Neural progenitor cell (in vitro differentiated cells): ENCODE measurements around the gene PPP6C. TPM values are rescaled to one million over a fixed set of nuclear protein-coding genes. Genes with fewer than 3 reads are reported as not detected.
A peak's percentile ranks its signal among the peaks of the same experiment; 100 is the strongest.

Source experiments
- DNase-seq: peaks from one replicate; pipeline ENCODE4 v3.0.0-alpha.2; 2016; ENCODE audit warnings: low spot score
- H2AFZ ChIP-seq: fragments of 200-600 bp; sonication (generic); replicated peaks from 2 replicates; pipeline ENCODE4 v1.6.1; 2016; ENCODE audit warnings: antibody characterized with exemption
- H3F3A ChIP-seq: fragments of 200-600 bp; sonication (generic); 2 replicates; pipeline ENCODE4 v1.6.1; 2016; ENCODE audit warnings: antibody characterized with exemption, low read depth
- H3K27ac ChIP-seq: fragments of 200-600 bp; sonication (generic); 2 replicates; pipeline ENCODE4 v1.5.1; 2016; ENCODE audit warnings: mild to moderate bottlenecking
- H3K27me3 ChIP-seq: fragments of 200-600 bp; sonication (generic); 2 replicates; pipeline ENCODE4 v1.6.1; 2016; ENCODE audit warnings: mild to moderate bottlenecking, moderate library complexity
- H3K36me3 ChIP-seq: fragments of 200-600 bp; sonication (generic); 2 replicates; pipeline ENCODE4 v1.5.1; 2016
- H3K4me1 ChIP-seq: fragments of 200-600 bp; sonication (generic); 2 replicates; pipeline ENCODE4 v1.6.1; 2016; ENCODE audit warnings: mixed run types
- H3K4me2 ChIP-seq: fragments of 200-600 bp; sonication (generic); 2 replicates; pipeline ENCODE4 v1.6.1; 2016
- H3K4me3 ChIP-seq: fragments of 200-600 bp; sonication (generic); 2 replicates; pipeline ENCODE4 v1.5.1; 2016
- H3K79me2 ChIP-seq: fragments of 200-600 bp; sonication (generic); 2 replicates; pipeline ENCODE4 v1.6.1; 2016; ENCODE audit warnings: low read depth
- H3K9ac ChIP-seq: fragments of 200-600 bp; sonication (generic); 2 replicates; pipeline ENCODE4 v1.6.1; 2016
- H3K9me3 ChIP-seq: fragments of 200-600 bp; sonication (generic); 2 replicates; pipeline ENCODE4 v1.5.1; 2016; ENCODE audit warnings: low read depth
- H4K20me1 ChIP-seq: fragments of 200-600 bp; sonication (generic); 2 replicates; pipeline ENCODE4 v1.6.1; 2016; ENCODE audit warnings: low read depth
- H3K27ac Mint-ChIP-seq: 3 replicates; pipeline ENCODE4 v1.8.0; 2021; ENCODE audit warnings: mixed read lengths
- H3K27me3 Mint-ChIP-seq: 2 replicates; pipeline ENCODE4 v1.8.0; 2022; ENCODE audit warnings: low read depth, mild to moderate bottlenecking, inconsistent platforms, moderate library complexity, mixed read lengths; ENCODE audit not compliant: insufficient read depth
- H3K36me3 Mint-ChIP-seq: 3 replicates; pipeline ENCODE4 v1.8.0; 2021; ENCODE audit warnings: mixed read lengths
- H3K4me1 Mint-ChIP-seq: 3 replicates; pipeline ENCODE4 v1.8.0; 2021; ENCODE audit warnings: mixed read lengths
- H3K4me3 Mint-ChIP-seq: 3 replicates; pipeline ENCODE4 v1.8.0; 2021; ENCODE audit warnings: mild to moderate bottlenecking, moderate library complexity, mixed read lengths
- H3K9me3 Mint-ChIP-seq: 3 replicates; pipeline ENCODE4 v1.8.0; 2020; ENCODE audit warnings: mixed read lengths
- EZH2 ChIP-seq: fragments of 200-600 bp; sonication (generic); IDR thresholded peaks from 2 replicates; pipeline ENCODE4 v1.6.1; 2017; ENCODE audit warnings: antibody characterized with exemption, mild to moderate bottlenecking, moderate library complexity
- EZH2phosphoT487 ChIP-seq: fragments of 200-600 bp; sonication (generic); IDR thresholded peaks from 2 replicates; pipeline ENCODE4 v1.6.1; 2017; ENCODE audit warnings: antibody characterized with exemption
- total RNA-seq: library from RNA; depleted of rRNA; stranded (reverse); fragments of >200 nt; gene quantifications from 2 replicates; pipeline ENCODE4 v1.2.3, GENCODE V29; 2015; ENCODE audit warnings: low replicate concordance
- TF ChIP-seq, protein P1 (sequence below): fragments of 200-600 bp; sonication (generic); IDR thresholded peaks from 2 replicates; pipeline ENCODE4 v1.5.1; 2017; ENCODE audit warnings: antibody characterized with exemption, mild to moderate bottlenecking

Gene PPP6C
- total RNA-seq, 1 donor from 2014 or later, result 61.7 TPM

DNA sequence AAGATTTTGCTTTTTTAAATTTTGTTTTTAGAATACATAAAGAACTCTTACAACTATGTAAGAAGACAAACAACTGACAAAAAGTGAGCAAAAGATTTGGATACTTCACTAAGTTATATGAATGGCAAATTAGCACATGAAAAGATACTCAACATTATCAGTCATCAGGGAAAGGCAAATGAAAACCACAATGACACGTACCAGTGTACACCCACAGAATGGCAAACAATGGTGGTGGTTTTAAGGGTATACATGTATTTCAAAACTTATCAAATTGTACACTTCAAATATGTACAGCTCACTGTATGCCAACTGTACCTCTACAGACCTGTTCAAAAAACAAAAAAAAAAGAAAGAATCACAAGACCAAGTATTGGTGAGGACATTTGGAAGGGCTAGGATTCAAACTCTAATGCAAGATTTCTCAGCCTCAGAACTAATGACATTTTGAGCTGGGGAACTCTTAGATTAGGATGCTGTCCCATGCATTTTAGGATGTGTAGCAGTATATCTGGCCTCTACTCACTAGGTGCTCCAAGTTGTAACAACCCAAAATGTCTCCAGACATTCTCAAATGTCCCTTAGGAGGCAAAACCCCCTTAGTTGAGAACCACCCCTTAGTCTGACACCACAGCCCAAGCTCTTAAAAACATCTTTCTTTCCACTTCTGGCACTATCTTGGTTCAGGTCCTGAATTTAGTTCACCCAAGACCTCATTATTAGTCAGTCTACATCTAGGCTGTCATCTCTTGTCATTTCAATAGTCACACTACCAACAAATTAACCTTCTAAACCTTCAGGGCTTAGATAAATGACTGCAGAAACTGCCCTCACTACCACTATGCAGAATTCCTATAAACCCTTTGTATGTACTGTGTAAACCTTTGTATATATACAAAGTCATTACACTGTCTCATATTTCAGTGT, 55.9 kb downstream of the PPP6C start:
- no peaks in the 10 kb centered on the region for H3F3A ChIP-seq
- H3K9me3 ChIP-seq, result no peaks in the 10 kb centered on the region
- Mint-ChIP-seq H3K9me3 (peaks cover 3% of the 10 kb centered on the region), H3K4me3 (no peak overlapping the region), H3K27ac (no peak overlapping the region), H3K36me3 (peaks cover 10% of the 10 kb centered on the region), H3K27me3 (peaks cover 4% of the 10 kb centered on the region), H3K4me1 (no peaks in the 10 kb centered on the region)
- no peak overlapping the region for H3K4me2 ChIP-seq
- no peak overlapping the region for H3K4me3 ChIP-seq
- TF ChIP-seq, protein P1, sequence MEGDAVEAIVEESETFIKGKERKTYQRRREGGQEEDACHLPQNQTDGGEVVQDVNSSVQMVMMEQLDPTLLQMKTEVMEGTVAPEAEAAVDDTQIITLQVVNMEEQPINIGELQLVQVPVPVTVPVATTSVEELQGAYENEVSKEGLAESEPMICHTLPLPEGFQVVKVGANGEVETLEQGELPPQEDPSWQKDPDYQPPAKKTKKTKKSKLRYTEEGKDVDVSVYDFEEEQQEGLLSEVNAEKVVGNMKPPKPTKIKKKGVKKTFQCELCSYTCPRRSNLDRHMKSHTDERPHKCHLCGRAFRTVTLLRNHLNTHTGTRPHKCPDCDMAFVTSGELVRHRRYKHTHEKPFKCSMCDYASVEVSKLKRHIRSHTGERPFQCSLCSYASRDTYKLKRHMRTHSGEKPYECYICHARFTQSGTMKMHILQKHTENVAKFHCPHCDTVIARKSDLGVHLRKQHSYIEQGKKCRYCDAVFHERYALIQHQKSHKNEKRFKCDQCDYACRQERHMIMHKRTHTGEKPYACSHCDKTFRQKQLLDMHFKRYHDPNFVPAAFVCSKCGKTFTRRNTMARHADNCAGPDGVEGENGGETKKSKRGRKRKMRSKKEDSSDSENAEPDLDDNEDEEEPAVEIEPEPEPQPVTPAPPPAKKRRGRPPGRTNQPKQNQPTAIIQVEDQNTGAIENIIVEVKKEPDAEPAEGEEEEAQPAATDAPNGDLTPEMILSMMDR, result no peak
- no peak for TF ChIP-seq EZH2
- TF ChIP-seq EZH2phosphoT487, result no peak
- no peak for DNase-seq
- H3K79me2 ChIP-seq, result peaks cover 94% of the 10 kb centered on the region
- H3K27me3 ChIP-seq, result no peaks in the 10 kb centered on the region
- no peak overlapping the region for H3K9ac ChIP-seq
- no peaks in the 10 kb centered on the region for H3K4me1 ChIP-seq
- H2AFZ ChIP-seq, result no peak overlapping the region
- H3K27ac ChIP-seq, result no peak overlapping the region
- peaks cover 12% of the 10 kb centered on the region for H4K20me1 ChIP-seq
- no peaks in the 10 kb centered on the region for H3K36me3 ChIP-seq

DNA sequence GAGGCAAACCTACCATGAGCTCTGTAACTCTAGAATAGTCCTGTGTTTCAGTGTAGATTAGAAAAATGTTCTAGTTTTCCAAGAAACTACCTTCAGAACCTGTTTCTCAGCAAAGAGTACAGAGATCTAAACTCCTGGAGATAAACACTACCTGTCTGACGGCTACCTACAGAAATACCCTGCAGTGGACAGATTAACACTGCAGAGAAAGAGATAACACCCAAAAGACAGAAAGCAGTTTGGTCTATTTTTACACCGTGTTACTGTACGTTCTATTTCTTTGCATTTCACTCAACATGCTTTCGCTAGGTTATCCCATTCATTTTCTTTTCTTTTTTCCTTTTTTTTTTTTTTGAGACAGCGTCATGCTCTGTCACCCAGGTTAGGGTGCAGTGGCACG, 57.8 kb downstream of the PPP6C start:
- no peak overlapping the region for H3K4me2 ChIP-seq
- H3K4me1 ChIP-seq, result no peaks in the 10 kb centered on the region
- Mint-ChIP-seq H3K4me3 (no peak overlapping the region), H3K36me3 (peaks cover 10% of the 10 kb centered on the region), H3K27me3 (peaks cover 4% of the 10 kb centered on the region), H3K4me1 (peaks cover under 1% of the 10 kb centered on the region), H3K9me3 (peaks cover 3% of the 10 kb centered on the region), H3K27ac (no peak overlapping the region)
- H3K9ac ChIP-seq, result no peak overlapping the region
- no peak for TF ChIP-seq EZH2
- TF ChIP-seq, protein P1, result no peak
- no peak for TF ChIP-seq EZH2phosphoT487
- H3F3A ChIP-seq, result no peaks in the 10 kb centered on the region
- H3K36me3 ChIP-seq, result no peaks in the 10 kb centered on the region
- H3K9me3 ChIP-seq, result no peaks in the 10 kb centered on the region
- peaks cover 18% of the 10 kb centered on the region for H4K20me1 ChIP-seq
- no peak overlapping the region for H3K4me3 ChIP-seq
- H3K79me2 ChIP-seq, result peaks cover 93% of the 10 kb centered on the region
- DNase-seq, result no peak
- H3K27me3 ChIP-seq, result no peaks in the 10 kb centered on the region
- no peak overlapping the region for H3K27ac ChIP-seq
- H2AFZ ChIP-seq, result no peak overlapping the region

DNA sequence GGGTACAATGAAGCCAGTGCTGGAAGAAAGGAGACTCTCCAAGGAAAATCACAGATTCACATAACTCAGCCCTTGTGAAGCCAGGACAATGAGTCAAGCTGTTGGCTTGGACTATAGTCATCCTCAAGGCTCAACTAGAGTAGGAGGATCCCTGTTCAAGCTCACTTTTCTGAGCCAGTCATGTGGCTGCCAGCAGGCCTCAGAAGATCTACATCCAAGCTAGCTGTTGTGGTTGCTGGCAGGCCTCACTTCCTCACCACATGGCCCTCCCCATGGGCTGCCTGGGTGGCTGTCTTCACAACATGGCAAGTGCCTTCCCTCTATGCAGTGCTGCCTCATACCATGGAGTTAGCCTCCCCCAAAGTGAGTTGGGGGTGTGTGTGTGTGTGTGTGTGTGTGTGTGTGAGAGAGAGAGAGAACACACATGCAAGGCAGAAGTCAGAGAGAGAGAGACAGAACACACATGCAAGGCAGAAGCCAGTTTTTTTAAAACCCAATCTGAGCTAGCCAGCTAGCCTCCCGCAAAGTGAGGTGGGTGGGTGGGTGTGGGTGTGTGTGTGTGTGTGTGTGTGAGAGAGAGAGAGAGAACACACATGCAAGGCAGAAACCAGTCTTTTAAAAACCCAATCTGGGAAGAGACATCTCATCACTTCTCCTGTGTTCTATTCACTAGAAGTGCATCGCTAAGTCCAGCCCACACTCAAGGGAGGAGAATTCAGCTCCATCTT, 63.4 kb downstream of the PPP6C start:
- DNase-seq, result no peak
- no peaks in the 10 kb centered on the region for H3K27me3 ChIP-seq
- no peak overlapping the region for H3K27ac ChIP-seq
- H3K4me1 Mint-ChIP-seq, result peaks cover 8% of the 10 kb centered on the region
- no peak overlapping the region for H3K4me3 ChIP-seq
- H3F3A ChIP-seq, result no peaks in the 10 kb centered on the region
- H3K9me3 ChIP-seq, result no peaks in the 10 kb centered on the region
- H3K27me3 Mint-ChIP-seq, result peaks cover 4% of the 10 kb centered on the region
- no peak overlapping the region for H3K4me3 Mint-ChIP-seq
- H3K4me2 ChIP-seq, result no peak overlapping the region
- H3K4me1 ChIP-seq, result peaks cover 7% of the 10 kb centered on the region
- peak overlapping the region; percentile 94 for H3K27ac Mint-ChIP-seq
- no peaks in the 10 kb centered on the region for H3K9me3 Mint-ChIP-seq
- H2AFZ ChIP-seq, result no peak overlapping the region
- H3K9ac ChIP-seq, result no peak overlapping the region
- no peaks in the 10 kb centered on the region for H3K36me3 ChIP-seq
- H3K79me2 ChIP-seq, result peaks cover 78% of the 10 kb centered on the region
- TF ChIP-seq EZH2 (no peak), EZH2phosphoT487 (no peak)
- TF ChIP-seq, protein P1, result no peak
- H3K36me3 Mint-ChIP-seq, result peaks cover 2% of the 10 kb centered on the region
- H4K20me1 ChIP-seq, result peaks cover 24% of the 10 kb centered on the region
